ENCODE results near the gene PTOV1.

Gene PTOV1

DNA sequence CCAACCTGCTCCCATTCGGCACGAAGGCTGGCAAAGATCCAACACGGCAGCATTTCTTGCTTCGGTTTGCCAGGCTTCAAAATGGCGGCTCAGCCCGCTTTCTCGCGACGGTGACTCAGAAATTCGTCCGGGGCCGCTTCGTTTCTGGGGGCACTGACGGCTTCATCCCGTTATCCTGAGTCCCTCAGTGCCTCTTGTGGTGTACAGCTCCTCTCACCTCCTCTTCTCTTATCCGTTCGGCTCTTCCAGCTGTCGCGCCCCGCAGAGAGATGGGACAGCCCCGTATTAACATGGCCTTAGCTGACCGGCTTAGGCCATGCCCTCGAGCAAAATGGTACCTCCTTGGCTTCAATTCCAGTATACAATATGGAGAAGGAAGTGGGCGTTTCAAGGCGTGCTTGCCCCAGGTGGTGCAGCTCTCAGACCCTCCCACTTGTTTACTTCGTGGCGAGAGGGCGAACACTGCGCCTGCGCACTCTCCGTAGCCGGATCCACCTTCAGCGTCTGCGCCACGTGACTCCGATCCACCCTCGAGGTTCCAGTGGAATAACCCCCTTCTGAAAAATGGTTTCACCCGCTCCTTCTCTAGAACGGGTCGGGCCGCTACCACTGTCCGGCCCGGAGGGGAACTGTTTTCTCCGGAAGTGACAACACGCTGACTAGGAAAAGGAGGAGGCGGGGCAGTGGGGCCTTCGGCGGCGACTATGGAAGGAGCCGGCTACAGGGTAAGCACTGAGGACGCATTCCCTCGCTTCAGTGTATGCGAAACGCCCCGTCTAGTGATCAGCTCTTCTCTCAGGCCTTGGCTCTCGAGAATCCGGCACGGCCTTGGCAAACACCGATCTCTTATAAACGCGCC is 26.3 kb downstream of the PTOV1 start, which contains the start of the genes AKT1S1 and TBC1D17:
TSS of gene AKT1S1 (minus strand) at position 336 of the 859 bp plus-strand sequence. CDS start 4,060 bp downstream, outside the sequence.
TSS of gene TBC1D17 (plus strand) at position 683 of the 859 bp plus-strand sequence. CDS start at position 705, 22 bp downstream.
- DNase-seq, result peak; percentile 99

DNA sequence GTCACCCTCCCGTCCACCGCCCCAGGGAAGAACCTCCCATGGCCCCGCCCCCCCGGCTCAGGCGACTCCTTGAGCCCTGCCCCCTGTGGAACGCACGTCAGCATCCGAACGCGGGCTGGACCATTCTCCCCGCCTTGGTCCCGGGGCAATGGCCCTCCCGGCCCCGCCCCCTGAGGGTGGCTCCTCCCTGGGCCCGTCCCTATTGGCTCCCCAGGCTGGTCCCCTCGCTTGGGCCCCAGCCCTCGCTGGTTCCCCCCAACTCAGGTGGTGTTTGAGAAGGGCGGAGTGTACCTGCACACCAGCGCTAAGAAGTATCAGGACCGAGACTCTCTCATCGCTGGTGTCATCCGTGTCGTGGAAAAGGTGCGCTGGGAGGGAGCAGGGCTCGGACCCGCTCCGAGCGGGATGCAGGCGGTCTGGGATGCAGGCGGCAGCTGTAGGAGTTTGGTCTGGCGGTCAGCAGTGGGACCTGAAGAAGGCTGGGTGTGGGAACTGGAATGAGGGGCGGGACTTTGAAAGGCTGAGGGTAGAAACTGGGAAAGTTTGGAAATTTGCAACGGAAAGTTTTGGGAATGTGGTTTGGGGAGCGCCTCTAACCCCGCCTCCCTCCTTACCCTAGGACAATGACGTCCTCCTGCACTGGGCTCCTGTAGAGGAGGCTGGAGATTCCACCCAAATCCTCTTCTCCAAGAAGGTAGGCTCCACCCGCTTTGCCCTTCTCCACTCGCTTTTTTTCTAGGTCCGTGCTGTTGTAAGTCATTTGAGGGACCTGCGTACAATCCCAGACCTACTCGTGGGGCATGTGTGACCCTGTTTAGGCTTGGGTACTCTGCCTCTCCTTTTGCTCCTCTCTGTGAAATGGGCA is 27.2 kb downstream of the PTOV1 start:
- DNase-seq, result peak; percentile 94

DNA sequence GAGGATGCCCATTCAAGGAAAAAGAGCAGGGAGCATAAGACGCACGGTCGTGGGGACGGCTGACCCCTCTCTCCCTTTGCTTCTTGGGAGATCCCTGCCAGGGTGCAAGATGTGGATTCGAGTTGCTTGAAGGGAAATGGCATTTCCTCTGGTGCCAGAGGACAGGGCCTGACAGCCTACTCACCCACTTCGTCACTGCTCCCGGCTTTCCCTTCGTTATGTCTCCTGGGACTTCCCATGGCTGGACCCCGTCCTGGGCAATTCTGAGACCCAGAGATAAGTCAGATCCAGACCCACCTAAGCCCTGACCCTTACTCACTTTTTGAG is 27.7 kb downstream of the PTOV1 start:
- DNase-seq, result no peak

DNA sequence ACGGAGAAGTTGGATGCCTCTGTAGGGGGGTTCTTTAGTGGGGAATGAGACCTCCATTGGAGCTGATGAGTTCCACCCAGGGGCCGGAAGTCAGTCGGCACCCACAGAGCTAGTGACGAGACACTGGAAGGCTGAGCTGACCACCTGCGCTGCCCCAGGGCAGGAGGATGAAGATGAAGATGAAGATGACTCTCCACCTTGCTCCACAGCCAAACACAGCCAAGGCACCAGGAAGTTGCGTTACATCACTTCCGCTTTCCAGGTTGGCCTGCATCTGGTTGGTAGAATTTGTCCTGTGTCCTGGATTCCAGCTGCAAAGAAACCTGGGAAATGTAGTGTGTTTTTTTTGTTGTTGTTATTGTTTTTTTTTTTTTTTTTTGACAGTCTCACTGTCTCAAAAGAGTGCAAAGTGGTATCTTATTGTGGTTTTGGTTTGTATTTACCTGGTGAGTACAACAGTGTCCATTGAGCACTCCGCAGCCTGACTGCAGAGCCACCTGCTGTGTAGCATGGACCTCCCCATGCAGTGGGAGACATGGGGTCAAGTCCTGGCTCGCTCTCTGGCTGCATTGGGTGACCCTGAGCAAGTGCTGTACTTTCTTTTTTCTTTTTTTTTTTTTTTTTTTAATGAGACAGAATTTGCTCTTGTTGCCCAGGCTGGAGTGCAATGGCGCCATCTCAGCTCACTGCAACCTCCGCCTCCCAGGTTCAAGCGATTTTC is 28.4 kb downstream of the PTOV1 start:
- no peak for DNase-seq

DNA sequence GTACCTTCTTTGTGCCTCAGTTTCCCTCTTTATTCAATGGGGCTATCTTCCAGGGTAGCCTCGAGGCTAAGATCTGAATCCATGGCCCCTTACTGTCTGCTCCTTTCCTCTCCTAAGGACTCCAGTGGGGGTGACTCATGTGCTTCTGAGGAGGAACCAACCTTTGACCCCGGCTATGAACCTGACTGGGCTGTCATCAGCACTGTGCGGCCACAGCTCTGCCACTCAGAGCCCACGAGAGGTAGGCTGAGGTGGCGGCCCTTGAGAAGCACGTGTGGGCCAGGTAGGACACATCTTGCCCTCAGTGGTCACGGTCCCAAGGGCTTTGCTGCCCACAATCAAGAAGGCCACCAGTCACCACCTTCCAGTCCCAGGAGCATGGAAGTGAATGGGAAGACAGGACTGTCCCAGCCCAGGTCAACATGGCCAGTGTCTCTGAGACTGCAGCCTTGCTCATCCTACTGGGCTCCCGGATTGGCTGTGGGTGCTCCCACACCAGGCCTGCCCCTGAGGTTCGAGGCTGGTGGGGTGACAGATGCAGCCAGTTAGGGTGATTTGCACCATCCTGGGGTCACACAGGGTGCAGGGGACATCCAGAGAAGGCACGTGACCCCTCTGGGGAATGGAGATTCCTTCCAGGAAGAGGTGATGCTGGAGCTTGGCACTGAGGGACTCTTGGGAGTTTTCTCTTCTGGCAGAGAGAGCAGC is 29.4 kb downstream of the PTOV1 start:
- no peak for DNase-seq

DNA sequence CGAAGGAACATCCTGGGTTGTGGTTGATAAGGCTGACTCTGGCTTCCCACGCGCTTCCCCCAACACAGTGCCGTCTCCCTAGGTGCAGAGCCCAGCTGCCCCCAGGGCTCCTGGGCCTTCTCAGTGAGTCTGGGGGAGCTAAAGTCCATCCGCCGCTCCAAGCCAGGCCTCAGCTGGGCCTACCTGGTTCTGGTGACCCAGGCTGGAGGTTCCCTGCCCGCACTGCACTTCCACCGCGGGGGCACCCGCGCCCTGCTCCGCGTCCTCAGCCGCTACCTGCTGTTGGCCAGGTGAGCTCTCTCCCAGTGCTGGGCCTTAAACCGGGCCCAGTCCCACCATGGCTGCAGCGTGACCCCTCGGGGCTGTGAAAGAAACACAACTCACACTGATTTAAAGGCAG is 30.2 kb downstream of the PTOV1 start:
- DNase-seq, result no peak

DNA sequence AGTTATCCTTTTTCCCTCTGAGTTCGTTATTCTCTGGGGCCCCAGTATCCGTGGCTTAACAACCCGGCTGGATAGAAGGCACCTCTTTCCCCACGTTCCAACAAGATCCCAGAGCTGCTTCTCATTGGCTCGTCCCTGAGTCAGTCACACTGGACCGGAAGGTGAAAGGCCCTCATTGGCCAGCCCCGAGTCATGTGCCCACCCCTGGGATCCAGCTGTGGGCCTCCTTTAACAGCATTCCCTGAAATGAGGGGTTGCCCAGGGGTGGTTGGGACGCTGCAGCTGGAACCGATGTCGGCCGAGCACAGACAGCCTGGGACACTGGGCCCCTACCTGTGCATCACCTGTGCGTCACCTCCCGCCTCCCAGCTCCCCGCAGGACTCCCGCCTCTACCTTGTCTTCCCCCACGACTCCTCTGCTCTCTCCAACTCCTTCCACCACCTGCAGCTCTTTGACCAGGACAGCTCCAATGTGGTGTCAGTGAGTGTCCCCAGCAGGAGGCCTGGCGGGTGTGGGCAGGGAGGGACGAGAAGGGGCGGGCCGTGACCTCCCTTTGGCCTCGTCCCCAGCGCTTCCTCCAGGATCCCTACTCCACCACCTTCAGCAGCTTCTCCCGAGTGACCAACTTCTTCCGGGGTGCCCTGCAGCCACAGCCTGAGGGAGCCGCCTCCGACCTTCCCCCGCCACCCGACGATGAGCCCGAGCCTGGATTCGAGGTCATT is 30.9 kb downstream of the PTOV1 start:
- no peak for DNase-seq

DNA sequence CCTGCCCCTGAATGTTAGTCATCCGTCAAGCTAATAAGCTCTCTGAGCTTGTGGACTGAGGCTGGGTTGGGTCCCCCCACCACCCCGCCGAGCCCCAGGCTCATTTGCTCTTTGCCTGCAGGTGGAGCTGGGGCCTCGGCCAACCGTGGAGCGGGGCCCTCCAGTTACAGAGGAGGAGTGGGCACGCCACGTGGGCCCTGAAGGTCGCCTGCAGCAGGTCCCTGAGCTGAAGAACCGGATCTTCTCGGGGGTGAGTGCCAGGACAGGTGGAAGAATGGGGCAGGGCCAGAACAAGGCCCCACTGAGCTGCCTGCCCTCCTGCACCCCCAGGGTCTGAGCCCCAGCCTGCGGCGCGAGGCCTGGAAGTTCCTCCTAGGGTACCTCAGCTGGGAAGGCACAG is 31.7 kb downstream of the PTOV1 start:
- DNase-seq, result no peak

DNA sequence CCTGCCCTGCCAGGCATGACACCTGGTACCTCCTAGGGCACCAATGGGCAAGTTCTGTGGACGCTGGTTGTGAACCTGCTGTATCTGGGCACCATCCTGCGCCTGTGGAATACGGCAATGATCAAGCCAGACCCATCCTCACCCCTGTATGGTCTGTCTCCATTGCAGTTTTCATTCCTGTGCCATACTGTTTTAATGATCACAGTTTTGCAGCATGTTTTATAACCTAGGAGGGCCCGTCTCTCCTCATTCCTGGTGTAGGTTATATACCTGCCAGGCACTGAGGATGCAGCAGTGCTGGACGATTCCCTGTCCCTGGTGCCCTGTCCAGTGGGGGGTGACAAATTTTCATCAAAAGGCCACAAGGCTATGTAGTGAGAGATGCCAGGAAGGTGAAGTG is 32.1 kb downstream of the PTOV1 start:
- DNase-seq, result no peak

DNA sequence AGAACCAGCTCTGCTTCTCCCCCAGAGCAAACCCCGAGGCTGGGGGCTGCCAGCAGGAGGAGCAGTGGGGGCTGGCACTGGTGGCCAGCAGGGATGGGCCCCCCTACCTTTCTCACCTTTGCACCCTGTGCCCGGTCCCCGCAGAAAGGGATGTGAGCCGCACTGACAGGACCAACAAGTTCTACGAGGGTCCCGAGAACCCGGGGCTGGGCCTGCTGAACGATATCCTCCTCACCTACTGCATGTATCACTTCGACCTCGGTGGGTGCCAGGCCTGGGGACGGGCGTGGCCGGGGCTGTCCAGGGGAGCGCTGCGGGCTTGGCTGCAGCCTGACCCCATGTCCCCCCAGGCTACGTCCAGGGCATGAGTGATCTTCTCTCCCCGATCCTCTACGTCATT is 33.1 kb downstream of the PTOV1 start:
- DNase-seq, result no peak

DNA sequence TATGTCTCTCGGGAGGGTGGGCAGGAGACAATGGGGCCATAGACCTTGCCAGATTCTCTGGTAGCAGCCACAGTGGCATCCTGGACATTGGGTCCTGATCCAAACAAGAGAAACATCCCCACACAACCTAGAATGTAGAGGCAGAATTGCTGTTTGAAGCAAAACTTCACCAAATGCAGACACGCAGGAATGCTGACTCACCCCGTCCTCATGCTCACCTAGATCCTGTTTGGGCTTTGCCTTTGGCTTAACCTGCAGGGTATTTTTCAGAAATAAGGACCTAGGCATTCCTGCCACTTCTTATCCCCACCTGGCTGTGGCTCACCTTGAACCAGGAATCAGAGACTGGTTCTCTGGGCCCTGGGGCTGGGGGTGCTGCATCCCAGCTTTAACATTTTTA is 33.8 kb downstream of the PTOV1 start:
- DNase-seq, result no peak

DNA sequence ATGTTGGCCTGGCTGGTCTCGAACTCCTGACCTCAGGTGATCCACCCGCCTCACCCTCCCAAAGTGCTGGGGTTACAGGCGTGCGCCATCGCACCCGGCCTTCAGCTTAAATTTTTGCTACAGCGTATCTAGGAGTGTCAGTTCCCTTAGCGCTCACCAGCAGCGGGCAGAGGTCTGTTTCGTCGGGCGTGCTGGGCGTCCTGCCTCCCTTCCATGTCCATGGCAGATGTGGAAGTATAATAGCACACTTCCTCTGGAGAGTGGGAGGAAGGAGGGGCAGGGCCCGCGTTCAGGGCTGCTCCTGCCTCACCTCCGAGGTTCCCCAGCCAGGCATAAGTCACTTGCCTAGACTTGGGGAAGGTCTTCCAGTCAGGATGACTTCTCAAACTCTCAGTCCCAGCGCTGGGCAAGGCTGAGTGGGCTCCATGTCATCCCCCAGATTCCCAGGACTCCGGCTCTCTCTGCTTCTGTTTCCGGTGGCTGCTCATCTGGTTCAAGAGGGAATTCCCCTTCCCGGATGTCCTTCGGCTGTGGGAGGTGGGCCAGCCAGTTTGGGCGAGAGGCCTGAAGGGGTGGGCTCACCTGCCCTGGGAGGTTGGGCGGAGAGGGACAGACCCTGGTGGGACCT is 36.2 kb downstream of the PTOV1 start:
- DNase-seq, result no peak

DNA sequence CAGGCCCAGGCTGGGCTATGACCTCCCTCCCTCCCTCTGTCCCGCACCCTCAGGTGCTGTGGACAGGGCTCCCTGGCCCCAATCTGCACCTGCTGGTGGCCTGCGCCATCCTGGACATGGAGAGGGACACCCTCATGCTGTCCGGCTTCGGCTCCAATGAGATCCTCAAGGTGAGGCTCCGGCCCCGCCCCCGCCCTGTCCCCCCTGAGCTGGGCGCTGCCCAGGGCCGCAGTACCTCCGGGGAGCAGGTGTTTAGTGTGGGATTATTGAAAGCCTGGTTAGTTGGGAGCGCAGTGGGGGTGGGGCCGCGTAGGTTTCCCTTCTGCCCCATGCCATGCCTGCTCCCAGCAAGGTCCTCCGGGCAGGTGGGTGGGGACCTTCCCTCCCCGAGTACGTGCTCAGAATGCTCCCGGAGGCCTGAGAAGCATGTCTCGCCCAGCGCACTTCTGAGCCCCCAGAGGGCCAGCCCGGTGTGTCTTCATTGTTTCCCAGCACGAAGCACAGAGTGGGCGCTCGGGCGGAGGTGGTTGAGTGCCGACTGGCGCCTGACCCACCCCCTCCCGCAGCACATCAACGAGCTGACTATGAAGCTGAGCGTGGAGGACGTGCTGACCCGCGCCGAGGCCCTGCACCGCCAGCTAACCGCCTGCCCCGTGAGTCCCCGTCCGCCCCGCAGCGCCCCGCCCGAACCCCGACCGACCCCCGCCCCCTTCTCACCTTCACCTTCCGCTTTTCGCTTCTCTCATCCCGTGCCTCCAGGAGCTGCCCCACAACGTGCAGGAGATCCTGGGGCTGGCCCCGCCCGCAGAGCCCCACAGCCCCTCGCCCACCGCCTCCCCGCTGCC is 36.9 kb downstream of the PTOV1 start:
- DNase-seq, result peak; percentile 56

DNA sequence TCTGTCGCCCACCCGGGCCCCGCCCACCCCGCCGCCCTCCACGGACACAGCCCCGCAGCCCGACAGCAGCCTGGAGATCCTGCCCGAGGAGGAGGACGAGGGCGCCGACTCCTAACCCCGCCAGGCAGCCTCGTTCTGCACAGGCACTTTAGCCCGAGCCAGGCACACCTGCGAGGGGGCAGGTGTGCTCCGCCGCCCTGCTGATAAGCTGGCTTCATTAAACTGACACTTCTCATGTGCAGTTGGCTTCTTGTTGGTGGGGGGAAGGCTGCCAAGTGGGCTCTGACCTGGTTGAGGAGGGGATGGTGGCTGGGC is 37.5 kb downstream of the PTOV1 start:
- peak; percentile 83 for DNase-seq

DNA sequence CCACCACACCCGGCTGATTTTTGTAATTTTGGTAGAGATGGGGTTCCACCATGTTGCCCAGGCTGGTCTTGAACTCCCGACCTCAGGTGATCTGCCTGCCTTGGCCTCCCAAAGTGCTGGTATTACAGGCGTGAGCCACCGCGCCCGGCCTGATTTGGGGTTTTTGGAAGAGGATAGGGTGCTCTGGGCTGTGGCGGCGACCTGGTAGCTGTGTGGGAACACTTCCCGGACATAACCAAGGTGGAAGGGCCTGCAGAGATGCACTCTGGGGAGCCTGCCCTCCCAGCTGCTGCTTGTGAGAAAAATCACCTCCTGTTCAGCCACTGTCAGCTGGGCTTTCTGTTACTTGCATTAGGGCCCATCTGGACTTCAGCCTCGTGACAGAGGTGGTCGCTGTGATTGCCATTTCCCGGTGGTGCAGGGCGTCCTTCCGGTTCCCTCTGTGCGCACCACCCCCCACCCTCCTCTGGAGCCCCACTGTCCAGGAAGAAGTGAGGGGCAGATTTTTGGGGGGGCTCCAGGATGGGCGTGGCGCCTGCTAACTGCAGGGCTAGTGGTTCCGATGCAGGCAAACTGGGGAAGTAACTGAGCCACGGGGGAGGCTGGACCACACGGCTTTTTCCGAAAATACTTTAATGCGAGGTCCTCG is 38.2 kb downstream of the PTOV1 start:
- no peak for DNase-seq

DNA sequence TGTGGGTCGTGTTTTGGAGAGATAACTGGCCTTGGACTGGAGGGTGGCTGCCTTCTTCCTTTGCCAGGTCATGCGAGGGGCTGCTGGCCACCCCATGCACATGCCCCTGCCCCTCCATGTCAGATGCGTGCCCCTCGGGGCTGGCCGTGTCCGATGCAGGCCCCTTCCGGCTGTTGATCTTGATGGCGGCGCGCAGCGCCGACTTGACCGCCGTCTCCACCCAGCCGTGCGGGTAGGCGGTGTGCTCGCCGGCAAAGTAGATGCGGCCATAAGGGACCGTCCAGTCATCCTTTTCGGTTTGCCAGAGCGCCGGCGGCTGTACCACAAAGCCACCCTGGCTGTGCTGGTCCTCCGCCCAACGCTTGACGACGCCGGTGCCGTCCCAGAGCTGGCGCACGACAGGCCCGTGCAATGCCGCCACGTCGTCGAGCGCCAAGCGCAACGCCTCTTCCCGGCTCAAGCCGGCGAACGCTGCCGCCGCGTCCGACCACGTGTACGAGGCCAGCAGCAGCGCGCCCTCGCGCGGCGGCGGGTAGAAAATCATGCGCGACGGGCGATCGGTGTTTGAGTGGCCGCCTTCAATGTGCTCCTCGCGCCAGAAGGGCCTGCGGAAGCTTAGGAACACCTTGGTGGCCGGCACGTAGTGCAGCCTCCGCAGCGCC is 38.9 kb downstream of the PTOV1 start:
- no peak for DNase-seq

DNA sequence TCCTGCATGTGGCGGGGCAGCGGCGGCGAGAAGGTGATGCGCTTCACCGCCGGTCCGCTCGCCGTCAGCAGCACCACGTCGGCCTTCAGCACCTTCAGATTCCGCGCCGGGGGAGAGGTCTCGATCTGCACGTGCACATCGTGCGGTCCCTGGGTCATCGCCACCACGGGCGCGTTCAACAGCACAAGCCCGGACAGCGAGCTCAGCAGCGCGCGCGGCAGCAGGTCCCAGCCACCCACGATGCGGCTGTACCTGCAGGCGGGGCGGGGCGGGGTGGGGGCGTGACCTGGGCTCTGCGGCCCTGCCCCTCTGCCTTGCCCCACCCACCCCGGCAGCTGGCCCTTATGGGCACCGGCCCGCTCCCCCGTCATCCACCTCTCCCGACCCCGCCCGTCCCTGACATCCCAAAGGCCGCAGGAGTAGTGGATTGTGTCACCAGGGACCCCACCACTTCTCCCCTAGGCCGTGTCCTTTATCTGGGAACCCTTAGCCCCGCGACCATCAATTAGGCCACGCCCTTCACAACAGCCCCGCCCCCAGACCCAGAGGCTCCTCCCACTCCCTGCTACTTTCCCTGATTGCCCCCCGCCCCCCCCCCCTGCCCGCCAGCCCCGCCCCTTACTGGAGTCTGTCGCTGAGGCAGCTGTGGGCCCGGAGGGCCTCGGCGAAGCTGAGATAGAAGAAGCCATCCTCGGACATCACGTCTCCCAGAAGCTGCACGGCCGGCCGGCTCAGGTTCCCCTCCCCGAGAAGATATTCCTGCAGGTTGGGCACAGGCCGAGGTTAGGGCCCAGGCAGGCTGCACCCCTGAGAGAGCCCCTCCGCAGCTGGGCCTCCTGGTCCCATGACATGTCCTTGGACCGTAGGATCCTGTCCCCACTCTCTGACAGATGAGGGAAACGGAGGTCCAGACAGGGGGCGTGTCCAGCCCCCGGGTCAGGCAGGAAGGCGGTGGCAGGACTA is 39.7 kb downstream of the PTOV1 start:
- DNase-seq, result peak; percentile 32

DNA sequence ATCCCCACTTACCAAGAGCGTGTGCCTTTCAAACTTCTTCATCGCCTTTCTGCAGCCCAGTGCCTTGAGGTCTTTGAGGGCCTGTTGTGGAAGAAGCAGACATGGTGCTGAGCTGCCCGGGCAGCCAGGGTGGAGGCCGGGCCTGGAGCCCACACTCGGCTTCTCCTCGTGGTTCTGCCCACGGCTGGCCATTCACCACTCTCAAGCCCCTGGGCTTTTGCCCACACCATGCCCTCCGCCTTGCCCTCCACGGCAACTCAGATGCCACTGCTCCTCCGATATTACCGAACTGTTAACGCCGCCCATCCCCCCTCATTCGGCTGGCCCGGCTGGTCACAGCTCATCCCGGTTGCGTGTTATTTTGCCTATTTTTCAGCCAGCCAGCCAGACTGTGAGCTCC is 40.4 kb downstream of the PTOV1 start:
- DNase-seq, result no peak
